Measurements from ENCODE around the gene PAM. TPM values are rescaled to one million over a fixed set of nuclear protein-coding genes. Genes with fewer than 3 reads are reported as not detected.

The PAM gene
- total RNA-seq, 1 experiment from 2014 or later = 257 TPM

GRCh38 chr5:102737805-102738469 lies 17.2 kb upstream of the PAM start:
- Histone ChIP-seq H3K4me1 (ENCODE audit: control insufficient read depth in 1 of 2, insufficient read depth in 2 of 2, low read length in 2 of 2) (no peaks in the 10 kb centered on the region), H3K27me3 (ENCODE audit: insufficient read depth, low read length) (no peaks in the 10 kb centered on the region), H3K9ac (ENCODE audit: low read length) (no peak overlapping the region), H3K9me2 (ENCODE audit: insufficient read depth) (no peaks in the 10 kb centered on the region), H3K9me3 (ENCODE audit: control insufficient read depth in 1 of 2, insufficient read depth in 1 of 2, low read depth in 1 of 2, low read length in 2 of 2) (no peaks in the 10 kb centered on the region), H3K79me2 (ENCODE audit: insufficient read depth, low read length) (no peaks in the 10 kb centered on the region), H3K36me3 (ENCODE audit: control insufficient read depth in 1 of 2, insufficient read depth in 2 of 2, low read length in 2 of 2) (no peaks in the 10 kb centered on the region), H3K4me3 (replicated peaks in 1 of 2; ENCODE audit: low read depth in 1 of 2, low read length in 2 of 2) (no peak overlapping the region), H3K4me2 (ENCODE audit: low read length) (no peak overlapping the region), H3K27ac (ENCODE audit: low read depth, low read length) (no peak overlapping the region), H4K20me1 (ENCODE audit: insufficient read depth) (no peaks in the 10 kb centered on the region), H2AFZ (ENCODE audit: low read depth, low read length, poor library complexity, severe bottlenecking) (no peak overlapping the region)
- POLR2A ChIA-PET = interaction anchor here (0.6 kb wide), 1 partner anchor 348 kb away, joined by 3 read pairs; no protein-coding TSS in a partner anchor
- no peak for ATAC-seq
- CTCF ChIA-PET = no interaction called here
- DNase-seq (ENCODE audit: low read depth, low spot score) = no peak
- no TSS peak for BruUV-seq (replicated peaks)
- TF ChIP-seq POLR2A (IDR thresholded peaks at IDR 0.05; ENCODE audit: borderline replicate concordance, extremely low read depth, insufficient read depth, insufficient read length) (no peak), EZH2 (IDR thresholded peaks at IDR 0.05) (no peak), RAD21 (IDR thresholded peaks at IDR 0.05; ENCODE audit: low read depth) (no peak), ZFX (IDR thresholded peaks at IDR 0.05) (no peak), CTCF (IDR thresholded peaks at IDR 0.05 in 2 of 3, conservative IDR thresholded peaks at IDR 0.05 in 1 of 3; ENCODE audit: borderline replicate concordance in 1 of 3, insufficient read depth in 1 of 3, low read depth in 2 of 3, low read length in 2 of 3) (no peak), ZBTB33 (IDR thresholded peaks at IDR 0.05; ENCODE audit: extremely low read depth, insufficient replicate concordance, low read length) (no peak), YY1 (IDR thresholded peaks at IDR 0.05; ENCODE audit: extremely low read depth, insufficient replicate concordance, low read depth, low read length) (no peak), EZH2phosphoT487 (IDR thresholded peaks at IDR 0.05; ENCODE audit: borderline replicate concordance) (no peak), CEBPB (IDR thresholded peaks at IDR 0.05; ENCODE audit: low read depth) (no peak), POLR2AphosphoS5 (IDR thresholded peaks at IDR 0.05; ENCODE audit: low read depth, low read length) (no peak), JUND (IDR thresholded peaks at IDR 0.05) (no peak), EGR1 (IDR thresholded peaks at IDR 0.05; ENCODE audit: low read depth) (no peak), REST (IDR thresholded peaks at IDR 0.05; ENCODE audit: low read depth) (no peak), MAX (IDR thresholded peaks at IDR 0.05) (no peak)
- RAD21 ChIA-PET (ENCODE audit: low non-redundant PET in 1 of 2, low total read pairs in 2 of 2, uncharacterized antibody in 2 of 2, unreplicated experiment in 2 of 2) = no interaction called here
- intact Hi-C loops (cut with micrococcal nuclease) = no loop called here
